ENCODE data around the gene STK36. TPM values are rescaled to one million over a fixed set of nuclear protein-coding genes. Genes with fewer than 3 reads are reported as not detected.

Gene STK36
- total RNA-seq, 1 donor from 2014 or later = 15.9 TPM

DNA sequence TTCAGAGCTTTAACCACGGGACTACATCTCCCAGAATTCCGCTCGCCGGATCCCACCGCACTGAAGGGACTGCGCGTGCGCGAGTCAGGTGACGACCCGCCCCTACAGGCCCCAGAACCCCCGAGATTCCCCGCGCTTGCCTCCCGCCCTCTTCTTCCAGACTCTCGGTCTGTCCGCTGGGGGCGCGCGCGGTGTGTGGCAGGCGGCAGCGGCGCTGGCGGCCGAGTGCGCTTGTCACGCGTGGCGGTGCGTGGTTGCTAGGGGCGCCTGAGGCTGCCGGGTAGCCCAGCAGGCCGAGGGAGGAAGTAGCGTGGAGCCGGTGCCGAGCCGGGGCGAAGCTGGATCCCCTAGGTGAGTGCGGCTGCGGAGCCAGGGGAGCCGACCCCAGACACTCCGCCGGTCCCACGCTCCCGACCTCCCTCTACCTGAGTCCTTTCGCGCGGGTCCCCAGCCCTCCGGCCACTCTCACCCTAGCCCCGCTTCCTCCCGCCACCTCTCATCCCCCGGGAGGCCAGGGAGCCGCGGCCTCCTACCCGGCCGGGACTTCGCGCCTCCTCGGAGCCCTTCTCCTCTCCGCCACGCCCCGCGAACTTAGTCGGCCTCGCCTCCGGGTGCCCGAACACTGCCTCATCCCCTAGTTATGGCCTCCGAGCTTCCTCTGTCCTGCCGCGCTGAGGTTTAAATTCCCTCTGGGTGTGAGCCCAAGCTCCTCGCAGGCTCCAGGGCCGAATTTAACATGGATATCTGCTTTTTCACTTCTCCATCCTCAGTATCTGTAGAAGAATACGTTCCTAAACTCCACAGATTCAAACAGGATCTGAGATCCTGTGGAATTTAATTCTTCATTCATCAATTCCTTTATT is 39.0 kb downstream of the STK36 start, which contains the start of gene TTLL4:
TTLL4 (plus strand) TSS at position 149 of the 863 bp plus-strand sequence. CDS start 26,842 bp downstream, outside the sequence.
- Mint-ChIP-seq H3K4me3 (peak within 1 kb of the TSS; percentile 94), H3K36me3 (ENCODE audit: low read depth) (peaks cover 4% of the 10 kb centered on the region), H3K4me1 (ENCODE audit: low read depth) (peaks cover 27% of the 10 kb centered on the region), H3K27ac (peak within 1 kb of the TSS; percentile 87), H3K27me3 (ENCODE audit: insufficient read depth) (peaks cover 12% of the 10 kb centered on the region), H3K9me3 (no peaks in the 10 kb centered on the region)
- intact Hi-C loops (cut with micrococcal nuclease) = loop anchor here (1.0 to 10.0 kb wide), 18 partner anchors 22 to 787 kb away; partner anchors contain the start of genes AAMP, ARPC2, BCS1L and CNOT9
- peak; percentile 99 for DNase-seq (ENCODE audit: low spot score)

- H3K4me1 Mint-ChIP-seq (ENCODE audit: low read depth) = peaks cover 27% of the 10 kb centered on the region
- intact Hi-C loops (cut with micrococcal nuclease) = loop anchor here (1.0 to 10.0 kb wide), 9 partner anchors 21 to 787 kb away; partner anchors contain the start of genes ARPC2, CNPPD1, CTDSP1 and GLB1L
- DNase-seq (ENCODE audit: low spot score) = no peak
These were observed 39.7 kb downstream of the STK36 start for GRCh38 chr2:218711550-218711929.

GRCh38 chr2:218713922-218714321 is 42.0 kb downstream of the STK36 start:
- Mint-ChIP-seq H3K4me1 (ENCODE audit: low read depth) (peaks cover 26% of the 10 kb centered on the region), H3K4me3 (no peak overlapping the region), H3K27me3 (ENCODE audit: insufficient read depth) (peaks cover 4% of the 10 kb centered on the region), H3K9me3 (no peaks in the 10 kb centered on the region), H3K27ac (no peak overlapping the region), H3K36me3 (ENCODE audit: low read depth) (peaks cover 10% of the 10 kb centered on the region)
- intact Hi-C loops (cut with micrococcal nuclease) = loop anchor here (5.0 to 10.0 kb wide), 3 partner anchors 427 to 531 kb away; partner anchors contain the start of genes ARPC2, GLB1L and STK16
- DNase-seq (ENCODE audit: low spot score) = no peak

More at GRCh38 chr2:218711550-218711929, 39.7 kb downstream of the STK36 start:
- H3K9me3 Mint-ChIP-seq = no peaks in the 10 kb centered on the region
- peak overlapping the region; percentile 94 for H3K4me3 Mint-ChIP-seq
- H3K27ac Mint-ChIP-seq = peak overlapping the region; percentile 87
- peaks cover 7% of the 10 kb centered on the region for H3K36me3 Mint-ChIP-seq (ENCODE audit: low read depth)
- peaks cover 8% of the 10 kb centered on the region for H3K27me3 Mint-ChIP-seq (ENCODE audit: insufficient read depth)

- DNase-seq (ENCODE audit: low spot score) = no peak
- Mint-ChIP-seq H3K36me3 (ENCODE audit: low read depth) (peaks cover 19% of the 10 kb centered on the region), H3K4me1 (ENCODE audit: low read depth) (peaks cover 32% of the 10 kb centered on the region), H3K27me3 (ENCODE audit: insufficient read depth) (no peaks in the 10 kb centered on the region), H3K4me3 (no peak overlapping the region), H3K27ac (no peak overlapping the region), H3K9me3 (no peaks in the 10 kb centered on the region)
- intact Hi-C loops (cut with micrococcal nuclease) = loop anchor here (10.0 kb wide), 1 partner anchor 529 kb away; the partner anchor contains the start of genes GLB1L and STK16
These were observed 44.2 kb downstream of the STK36 start for GRCh38 chr2:218716070-218716469.

GRCh38 chr2:218717262-218717661 is 45.4 kb downstream of the STK36 start:
- no peaks in the 10 kb centered on the region for H3K27me3 Mint-ChIP-seq (ENCODE audit: insufficient read depth)
- H3K36me3 Mint-ChIP-seq (ENCODE audit: low read depth) = peaks cover 17% of the 10 kb centered on the region
- no peak overlapping the region for H3K4me3 Mint-ChIP-seq
- H3K9me3 Mint-ChIP-seq = no peaks in the 10 kb centered on the region
- intact Hi-C loops (cut with micrococcal nuclease) = loop anchor here (10.0 kb wide), 1 partner anchor 528 kb away; the partner anchor contains the start of genes GLB1L and STK16
- H3K4me1 Mint-ChIP-seq (ENCODE audit: low read depth) = peaks cover 22% of the 10 kb centered on the region
- no peak for DNase-seq (ENCODE audit: low spot score)
- no peak overlapping the region for H3K27ac Mint-ChIP-seq

DNA sequence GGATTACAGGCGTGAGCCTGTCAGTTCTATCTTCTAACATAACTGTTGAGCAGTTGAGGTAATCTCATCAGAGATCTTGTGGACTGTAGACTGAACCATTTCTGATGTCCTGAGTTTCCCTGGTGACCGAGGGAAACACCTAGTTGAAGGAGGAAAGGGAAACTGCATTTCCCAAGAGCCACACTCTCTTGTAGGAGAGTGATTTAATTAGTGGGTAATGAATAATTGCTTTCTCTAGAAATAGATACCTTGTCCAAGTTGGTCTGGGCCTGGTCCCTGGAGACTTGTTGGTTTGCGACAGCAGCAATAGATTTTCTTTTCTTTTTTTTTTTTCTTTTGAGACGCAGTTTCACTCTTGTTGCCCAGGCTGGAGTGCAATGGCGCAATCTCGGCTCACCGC is 46.2 kb downstream of the STK36 start:
- intact Hi-C loops (cut with micrococcal nuclease) = loop anchor here (10.0 kb wide), 1 partner anchor 527 kb away; the partner anchor contains the start of genes GLB1L and STK16
- no peak for DNase-seq (ENCODE audit: low spot score)
- Mint-ChIP-seq H3K27me3 (ENCODE audit: insufficient read depth) (no peaks in the 10 kb centered on the region), H3K4me3 (no peak overlapping the region), H3K4me1 (ENCODE audit: low read depth) (peaks cover 29% of the 10 kb centered on the region), H3K27ac (no peak overlapping the region), H3K9me3 (no peaks in the 10 kb centered on the region), H3K36me3 (ENCODE audit: low read depth) (peaks cover 17% of the 10 kb centered on the region)

GRCh38 chr2:218719457-218719856 is 47.6 kb downstream of the STK36 start:
- no peak overlapping the region for H3K27ac Mint-ChIP-seq
- peaks cover 28% of the 10 kb centered on the region for H3K4me1 Mint-ChIP-seq (ENCODE audit: low read depth)
- H3K9me3 Mint-ChIP-seq = no peaks in the 10 kb centered on the region
- H3K27me3 Mint-ChIP-seq (ENCODE audit: insufficient read depth) = no peaks in the 10 kb centered on the region
- intact Hi-C loops (cut with micrococcal nuclease) = loop anchor here (10.0 kb wide), 1 partner anchor 525 kb away; the partner anchor contains the start of genes GLB1L and STK16
- H3K36me3 Mint-ChIP-seq (ENCODE audit: low read depth) = peaks cover 18% of the 10 kb centered on the region
- H3K4me3 Mint-ChIP-seq = no peak overlapping the region
- no peak for DNase-seq (ENCODE audit: low spot score)

- Mint-ChIP-seq H3K27ac (no peak overlapping the region), H3K4me3 (no peak overlapping the region), H3K36me3 (ENCODE audit: low read depth) (peaks cover 18% of the 10 kb centered on the region), H3K9me3 (no peaks in the 10 kb centered on the region), H3K27me3 (ENCODE audit: insufficient read depth) (no peaks in the 10 kb centered on the region), H3K4me1 (ENCODE audit: low read depth) (peaks cover 28% of the 10 kb centered on the region)
- DNase-seq (ENCODE audit: low spot score) = no peak
- intact Hi-C loops (cut with micrococcal nuclease) = no loop called here
These were observed 48.5 kb downstream of the STK36 start for GRCh38 chr2:218720048-218721041.

- Mint-ChIP-seq H3K27me3 (ENCODE audit: insufficient read depth) (no peaks in the 10 kb centered on the region), H3K4me3 (no peak overlapping the region), H3K4me1 (ENCODE audit: low read depth) (peaks cover 28% of the 10 kb centered on the region), H3K9me3 (peaks cover 8% of the 10 kb centered on the region), H3K27ac (no peak overlapping the region), H3K36me3 (ENCODE audit: low read depth) (peaks cover 20% of the 10 kb centered on the region)
- no peak for DNase-seq (ENCODE audit: low spot score)
- intact Hi-C loops (cut with micrococcal nuclease) = no loop called here
These were observed 49.6 kb downstream of the STK36 start for GRCh38 chr2:218721488-218721887.

DNA sequence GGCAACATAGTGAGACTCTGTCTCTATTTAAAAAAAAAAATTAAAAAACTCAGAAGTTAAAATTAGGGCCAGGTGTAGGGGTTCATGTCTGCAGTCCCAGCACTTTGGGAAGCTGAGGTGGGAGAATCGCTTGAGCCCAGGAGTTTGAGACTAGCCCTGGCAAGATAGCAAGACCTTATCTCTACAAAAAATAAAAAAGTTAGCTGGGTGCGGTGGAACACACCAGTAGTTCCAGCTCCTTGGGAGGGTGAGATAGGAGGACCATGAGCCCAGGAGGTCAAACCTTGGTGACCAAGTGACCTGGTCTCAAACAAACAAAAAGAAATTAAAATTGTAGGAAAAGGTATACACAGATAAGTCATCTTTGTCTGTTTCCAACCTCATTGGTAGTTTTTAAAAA is 50.0 kb downstream of the STK36 start:
- Mint-ChIP-seq H3K36me3 (ENCODE audit: low read depth) (peaks cover 20% of the 10 kb centered on the region), H3K27me3 (ENCODE audit: insufficient read depth) (no peaks in the 10 kb centered on the region), H3K4me1 (ENCODE audit: low read depth) (peaks cover 28% of the 10 kb centered on the region), H3K9me3 (peaks cover 11% of the 10 kb centered on the region), H3K4me3 (no peak overlapping the region), H3K27ac (no peak overlapping the region)
- intact Hi-C loops (cut with micrococcal nuclease) = no loop called here
- DNase-seq (ENCODE audit: low spot score) = no peak

GRCh38 chr2:218722419-218722818 is 50.5 kb downstream of the STK36 start:
- intact Hi-C loops (cut with micrococcal nuclease) = no loop called here
- H3K4me3 Mint-ChIP-seq = no peak overlapping the region
- H3K36me3 Mint-ChIP-seq (ENCODE audit: low read depth) = peaks cover 20% of the 10 kb centered on the region
- H3K27ac Mint-ChIP-seq = no peak overlapping the region
- H3K9me3 Mint-ChIP-seq = peaks cover 11% of the 10 kb centered on the region
- peaks cover 23% of the 10 kb centered on the region for H3K4me1 Mint-ChIP-seq (ENCODE audit: low read depth)
- DNase-seq (ENCODE audit: low spot score) = no peak
- no peaks in the 10 kb centered on the region for H3K27me3 Mint-ChIP-seq (ENCODE audit: insufficient read depth)

Measured in activated T-helper 1 cell treated with anti-CD3 and anti-CD28 coated beads, Interleukin-12 subunit alpha, Interleukin-12 subunit beta, Interleukin-2, Interleukin-4 antibody, amounts not matched to agents 30 ng/mL and 10 ng/mL and 1 ng/mL, durations not matched to agents 14 hours and 24 hours and 36 hours (primary cell).